ENCODE data around the gene LRRN4. TPM values are rescaled to one million over a fixed set of nuclear protein-coding genes. Genes with fewer than 3 reads are reported as not detected.

The LRRN4 gene
- total RNA-seq, result under 1 TPM in 2 of 3 donors, not detected in 1; 0.08 to 0.11 TPM

DNA sequence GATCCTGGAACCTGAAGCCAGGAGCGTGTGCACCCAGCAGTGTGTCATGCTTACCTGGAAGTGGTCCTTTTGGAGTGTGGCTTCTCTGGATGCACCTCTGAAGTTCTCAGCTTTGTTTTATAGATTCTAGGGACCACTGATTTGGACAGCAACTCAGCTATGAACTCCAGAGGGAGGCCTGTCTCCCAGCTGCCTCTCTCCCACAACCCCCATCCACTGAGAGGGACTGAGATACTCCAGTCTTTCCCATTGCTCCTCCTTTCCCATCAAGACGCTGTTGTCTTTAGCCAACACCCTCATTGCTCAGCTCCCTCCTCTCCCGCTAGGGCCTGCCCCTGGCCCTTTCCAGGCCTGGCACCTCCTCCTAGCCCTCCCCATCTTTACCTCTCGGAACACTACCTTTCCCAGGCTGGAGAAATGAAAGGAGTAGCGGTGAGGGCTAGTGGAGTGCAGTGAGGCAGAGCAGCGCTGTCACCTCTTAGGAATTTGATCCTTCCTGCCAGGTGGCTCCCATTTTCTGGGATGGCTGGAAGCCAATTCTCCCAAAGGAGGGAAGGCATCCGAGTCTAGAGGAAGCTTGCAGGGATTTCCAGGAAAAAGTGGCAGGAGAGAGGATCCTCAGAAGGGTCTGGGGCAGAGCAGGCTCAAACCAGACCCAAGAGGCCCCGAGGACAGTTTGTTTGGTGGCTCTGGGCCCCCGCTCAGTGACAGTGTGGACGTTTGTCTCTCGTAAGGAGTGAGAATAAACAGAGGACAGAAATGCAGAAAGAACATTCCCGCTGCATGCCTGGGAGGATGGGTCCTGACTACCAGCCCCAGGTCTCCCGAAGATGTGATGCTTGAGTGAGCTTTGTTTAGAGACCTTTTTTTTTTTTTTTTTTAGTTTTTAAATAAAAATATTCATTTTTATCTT lies at the start of gene LRRN4:
LRRN4 (minus strand) TSS at position 285 of the 913 bp plus-strand sequence. CDS start 1,261 bp downstream, outside the sequence.
- no peaks in the 10 kb centered on the region for H3K9me3 Mint-ChIP-seq
- H3K4me3 Mint-ChIP-seq, result no peak within 1 kb of the TSS
- H3K4me1 Mint-ChIP-seq (ENCODE audit: low read depth), result peaks cover 6% of the 10 kb centered on the region
- peaks cover 41% of the 10 kb centered on the region for H3K27me3 Mint-ChIP-seq (ENCODE audit: low read depth)
- no peak for DNase-seq
- H3K36me3 Mint-ChIP-seq (ENCODE audit: insufficient read depth), result peaks cover 2% of the 10 kb centered on the region
- no peak for ATAC-seq

DNA sequence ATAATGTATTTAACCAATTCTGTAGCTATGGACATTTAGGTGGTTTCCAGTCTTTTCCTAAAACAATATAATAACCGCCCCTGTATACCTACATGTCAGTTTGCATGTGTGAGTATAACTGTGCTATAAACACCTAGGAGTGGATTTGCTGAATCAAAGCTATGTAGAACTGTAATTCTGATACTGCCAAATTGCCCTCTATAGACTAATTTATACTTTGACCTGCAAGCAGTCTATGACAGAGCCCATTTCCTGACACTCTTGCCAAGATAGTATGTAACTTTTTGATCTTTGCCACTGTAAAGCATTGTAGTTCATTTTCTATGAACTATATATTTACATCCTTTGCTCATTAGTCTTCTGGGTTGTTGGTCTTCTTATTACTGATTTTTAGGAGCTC lies 49.4 kb upstream of the LRRN4 start:
- ATAC-seq (no peak), DNase-seq (no peak)
- H3K9me3 Mint-ChIP-seq, result no peaks in the 10 kb centered on the region
- H3K27me3 Mint-ChIP-seq (ENCODE audit: low read depth), result peaks cover 7% of the 10 kb centered on the region
- H3K4me1 Mint-ChIP-seq (ENCODE audit: low read depth), result no peaks in the 10 kb centered on the region
- H3K36me3 Mint-ChIP-seq (ENCODE audit: insufficient read depth), result no peaks in the 10 kb centered on the region
- no peak overlapping the region for H3K4me3 Mint-ChIP-seq

DNA sequence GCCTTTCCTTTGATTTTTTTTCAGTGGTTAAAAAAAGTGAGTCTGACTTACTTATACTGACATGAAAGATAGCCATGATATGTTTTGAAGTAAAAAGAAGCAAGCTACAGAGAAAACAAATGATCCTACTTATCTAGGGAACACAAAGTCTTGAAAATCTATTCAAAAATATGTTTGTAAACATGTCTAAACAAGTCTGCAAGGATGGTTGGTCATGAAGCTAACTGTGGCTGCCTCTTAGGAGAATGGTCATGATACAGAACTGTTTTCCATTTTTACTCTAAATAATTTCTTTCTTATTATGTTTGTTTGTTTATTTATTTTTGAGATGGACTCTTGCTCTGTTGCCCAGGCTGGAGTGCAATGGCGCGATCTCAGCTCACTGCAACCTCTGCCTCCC lies 47.5 kb upstream of the LRRN4 start:
- no peaks in the 10 kb centered on the region for H3K4me1 Mint-ChIP-seq (ENCODE audit: low read depth)
- H3K36me3 Mint-ChIP-seq (ENCODE audit: insufficient read depth), result no peaks in the 10 kb centered on the region
- ATAC-seq (no peak), DNase-seq (no peak)
- peaks cover 9% of the 10 kb centered on the region for H3K27me3 Mint-ChIP-seq (ENCODE audit: low read depth)
- no peak overlapping the region for H3K4me3 Mint-ChIP-seq
- no peaks in the 10 kb centered on the region for H3K9me3 Mint-ChIP-seq

DNA sequence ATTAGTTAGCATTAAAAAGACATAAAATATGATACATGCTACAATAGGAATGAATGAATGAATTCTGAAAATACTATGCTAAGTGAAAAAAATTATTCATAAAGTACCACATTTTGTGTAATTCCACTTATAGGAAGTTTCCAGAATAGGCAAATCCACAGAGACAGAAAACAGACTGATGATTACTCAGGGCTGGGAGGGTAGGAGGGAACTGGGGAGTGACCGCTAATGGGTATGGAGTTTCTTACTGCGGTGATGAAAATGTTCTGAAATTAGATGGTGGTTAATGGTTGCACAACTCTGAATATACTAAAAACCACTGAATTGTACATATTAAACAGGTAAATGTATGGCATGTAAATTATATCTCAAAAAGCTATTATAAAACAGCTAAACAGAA lies 46.4 kb upstream of the LRRN4 start:
- DNase-seq (no peak), ATAC-seq (no peak)
- H3K9me3 Mint-ChIP-seq, result no peaks in the 10 kb centered on the region
- no peak overlapping the region for H3K4me3 Mint-ChIP-seq
- H3K4me1 Mint-ChIP-seq (ENCODE audit: low read depth), result no peaks in the 10 kb centered on the region
- peaks cover 9% of the 10 kb centered on the region for H3K27me3 Mint-ChIP-seq (ENCODE audit: low read depth)
- H3K36me3 Mint-ChIP-seq (ENCODE audit: insufficient read depth), result no peaks in the 10 kb centered on the region

DNA sequence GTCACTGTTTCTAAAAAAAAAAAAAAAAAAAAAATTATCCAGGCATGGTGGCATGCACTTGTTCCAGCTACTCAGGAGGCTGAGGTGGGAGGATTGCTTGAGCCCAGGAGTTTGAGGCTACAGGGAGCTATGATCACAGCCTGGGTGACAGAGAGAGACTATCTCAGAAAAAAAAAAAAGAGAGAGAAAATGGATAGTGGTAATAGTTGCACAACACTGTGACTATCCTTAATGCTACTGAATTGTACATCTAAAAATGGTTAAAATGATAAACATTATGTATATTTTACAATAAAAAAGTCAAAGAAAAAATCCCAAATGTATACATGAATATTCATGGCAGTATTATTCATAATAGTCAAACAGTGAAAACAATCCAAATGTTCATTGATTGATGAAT lies 46.0 kb upstream of the LRRN4 start:
- Mint-ChIP-seq H3K27me3 (ENCODE audit: low read depth) (peaks cover 9% of the 10 kb centered on the region), H3K4me3 (no peak overlapping the region), H3K9me3 (no peaks in the 10 kb centered on the region), H3K36me3 (ENCODE audit: insufficient read depth) (no peaks in the 10 kb centered on the region), H3K4me1 (ENCODE audit: low read depth) (no peaks in the 10 kb centered on the region)
- DNase-seq (no peak), ATAC-seq (no peak)

DNA sequence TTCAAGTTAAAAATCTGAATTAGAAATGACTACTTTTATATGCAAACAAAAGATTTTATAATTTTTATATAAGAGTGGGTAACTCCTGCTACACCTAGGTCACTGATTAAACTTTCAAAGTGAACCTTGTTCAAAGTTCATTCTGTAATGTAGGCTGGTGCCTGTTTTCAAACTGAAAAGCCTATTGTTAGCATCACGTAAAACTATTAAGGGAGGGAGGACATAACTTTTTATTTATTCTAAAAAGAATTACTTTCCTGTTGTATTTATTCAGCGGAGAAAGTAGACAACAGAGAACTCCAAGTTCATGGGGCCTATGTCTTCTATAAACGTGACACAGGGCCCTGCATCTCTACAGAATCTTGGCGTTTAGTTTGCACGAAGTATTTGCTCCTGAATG lies 41.5 kb upstream of the LRRN4 start:
- H3K4me3 Mint-ChIP-seq, result no peak overlapping the region
- H3K27me3 Mint-ChIP-seq (ENCODE audit: low read depth), result peaks cover 15% of the 10 kb centered on the region
- DNase-seq, result no peak
- ATAC-seq, result no peak
- H3K4me1 Mint-ChIP-seq (ENCODE audit: low read depth), result no peaks in the 10 kb centered on the region
- H3K36me3 Mint-ChIP-seq (ENCODE audit: insufficient read depth), result no peaks in the 10 kb centered on the region
- no peaks in the 10 kb centered on the region for H3K9me3 Mint-ChIP-seq

DNA sequence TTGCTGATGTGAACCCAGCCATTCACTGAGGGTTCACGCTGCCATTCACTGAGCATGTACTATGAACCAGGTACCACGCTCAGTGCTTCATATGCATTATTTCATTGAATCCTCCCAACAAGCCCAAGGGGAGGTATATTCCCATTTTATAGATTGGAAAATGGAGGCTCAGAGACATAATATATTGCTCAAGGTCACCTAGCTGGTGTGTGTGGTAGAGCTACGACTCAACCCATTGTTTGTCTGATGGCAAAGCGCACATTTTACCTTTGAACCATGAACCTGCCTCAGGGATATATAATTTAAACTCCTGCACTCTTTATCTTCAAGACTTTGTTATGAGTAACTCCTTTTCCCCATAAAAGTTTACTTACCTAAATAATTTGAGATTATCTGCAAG lies 40.7 kb upstream of the LRRN4 start:
- Mint-ChIP-seq H3K4me3 (no peak overlapping the region), H3K9me3 (no peaks in the 10 kb centered on the region), H3K4me1 (ENCODE audit: low read depth) (no peaks in the 10 kb centered on the region), H3K27me3 (ENCODE audit: low read depth) (peaks cover 18% of the 10 kb centered on the region), H3K36me3 (ENCODE audit: insufficient read depth) (no peaks in the 10 kb centered on the region)
- ATAC-seq (no peak), DNase-seq (no peak)

DNA sequence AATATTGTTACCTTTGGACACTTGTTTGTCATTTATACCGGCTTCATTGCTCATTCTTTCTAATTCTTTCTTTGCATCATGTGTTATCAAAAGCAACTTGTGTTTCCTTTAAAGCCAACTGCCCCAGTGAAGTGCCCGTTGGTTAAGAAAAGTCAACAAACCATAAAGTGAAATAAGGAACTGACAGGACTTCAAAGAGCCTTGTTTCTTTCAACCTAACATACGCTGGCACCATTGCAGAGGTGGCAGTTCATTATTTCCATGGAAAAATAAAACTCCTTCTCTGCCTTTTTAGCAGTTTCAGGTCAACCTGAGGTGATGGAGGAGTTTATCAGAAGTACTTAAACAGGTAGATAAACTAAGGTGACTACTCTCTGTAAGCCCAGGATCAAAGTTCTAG lies 40.2 kb upstream of the LRRN4 start:
- Mint-ChIP-seq H3K27me3 (ENCODE audit: low read depth) (peaks cover 19% of the 10 kb centered on the region), H3K4me1 (ENCODE audit: low read depth) (no peaks in the 10 kb centered on the region), H3K4me3 (no peak overlapping the region), H3K9me3 (no peaks in the 10 kb centered on the region), H3K36me3 (ENCODE audit: insufficient read depth) (no peaks in the 10 kb centered on the region)
- DNase-seq, result no peak
- ATAC-seq, result no peak

DNA sequence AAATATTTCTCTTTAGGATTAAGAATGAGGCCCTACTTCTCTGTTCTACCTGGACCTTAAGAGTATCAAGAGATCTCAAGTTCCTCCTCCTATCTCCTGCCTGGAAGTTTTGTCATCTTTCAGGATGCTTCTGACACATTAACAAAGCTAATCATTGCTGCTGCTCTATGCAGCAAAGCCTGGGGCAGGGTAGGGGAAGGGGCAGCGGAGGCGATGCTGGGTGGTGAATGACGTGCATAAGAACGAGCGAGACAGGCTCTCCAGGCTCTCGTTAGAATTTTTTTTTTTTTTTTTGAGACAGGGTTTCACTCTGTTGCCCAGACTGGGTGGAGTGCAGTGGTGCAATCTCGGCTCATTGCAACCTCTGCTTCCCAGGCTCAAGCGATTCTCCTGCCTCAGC lies 37.8 kb upstream of the LRRN4 start:
- H3K4me1 Mint-ChIP-seq (ENCODE audit: low read depth), result no peaks in the 10 kb centered on the region
- H3K4me3 Mint-ChIP-seq, result no peak overlapping the region
- no peaks in the 10 kb centered on the region for H3K36me3 Mint-ChIP-seq (ENCODE audit: insufficient read depth)
- peaks cover 17% of the 10 kb centered on the region for H3K27me3 Mint-ChIP-seq (ENCODE audit: low read depth)
- no peaks in the 10 kb centered on the region for H3K9me3 Mint-ChIP-seq
- DNase-seq (no peak), ATAC-seq (no peak)

DNA sequence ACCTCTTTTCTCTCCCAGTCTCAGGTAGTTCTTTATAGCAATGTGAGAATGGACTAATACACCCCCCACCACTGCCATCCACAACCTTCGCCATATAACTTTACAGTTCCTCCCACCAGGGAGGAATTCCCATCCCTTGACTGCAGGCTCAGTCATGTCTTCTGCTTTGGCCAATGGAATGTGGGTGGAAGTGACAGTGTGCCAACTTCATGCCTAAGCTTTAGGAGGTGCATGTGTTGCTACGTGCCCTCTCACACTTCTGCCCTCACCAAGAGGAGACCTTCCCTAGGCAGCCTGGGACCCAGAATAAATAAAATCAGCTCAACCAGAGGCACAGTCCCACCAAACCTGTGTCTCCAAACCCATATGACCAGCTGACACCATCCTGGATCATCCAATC lies 33.0 kb upstream of the LRRN4 start:
- no peak for ATAC-seq
- H3K27me3 Mint-ChIP-seq (ENCODE audit: low read depth), result peaks cover 9% of the 10 kb centered on the region

DNA sequence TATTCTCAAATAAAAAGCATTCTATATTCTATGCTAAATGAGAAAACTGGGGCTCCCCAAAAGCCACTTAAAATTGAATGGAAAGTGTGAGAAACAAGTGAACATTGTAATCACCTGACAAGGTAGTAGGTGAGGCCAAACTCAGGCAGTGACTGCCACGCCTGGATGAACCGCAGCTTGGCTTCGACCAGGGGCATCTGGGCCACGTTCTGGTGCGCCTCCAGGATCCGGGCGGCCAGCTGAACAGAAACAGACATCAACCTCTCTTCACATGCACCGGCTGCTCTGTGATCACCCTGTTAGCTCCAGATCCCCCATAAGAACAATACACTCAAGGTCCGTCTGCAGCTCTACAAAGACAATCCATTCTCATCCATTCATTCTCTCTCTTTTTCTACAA lies 30.1 kb upstream of the LRRN4 start:
- ATAC-seq (no peak), DNase-seq (no peak)
- Mint-ChIP-seq H3K4me3 (no peak overlapping the region), H3K36me3 (ENCODE audit: insufficient read depth) (no peaks in the 10 kb centered on the region), H3K27me3 (ENCODE audit: low read depth) (peaks cover 9% of the 10 kb centered on the region), H3K9me3 (no peaks in the 10 kb centered on the region), H3K4me1 (ENCODE audit: low read depth) (no peaks in the 10 kb centered on the region)

More for the DNA sequence above, 33.0 kb upstream of the LRRN4 start:
- Mint-ChIP-seq H3K9me3 (no peaks in the 10 kb centered on the region), H3K4me1 (ENCODE audit: low read depth) (no peaks in the 10 kb centered on the region), H3K4me3 (no peak overlapping the region), H3K36me3 (ENCODE audit: insufficient read depth) (no peaks in the 10 kb centered on the region)
- DNase-seq, result no peak

DNA sequence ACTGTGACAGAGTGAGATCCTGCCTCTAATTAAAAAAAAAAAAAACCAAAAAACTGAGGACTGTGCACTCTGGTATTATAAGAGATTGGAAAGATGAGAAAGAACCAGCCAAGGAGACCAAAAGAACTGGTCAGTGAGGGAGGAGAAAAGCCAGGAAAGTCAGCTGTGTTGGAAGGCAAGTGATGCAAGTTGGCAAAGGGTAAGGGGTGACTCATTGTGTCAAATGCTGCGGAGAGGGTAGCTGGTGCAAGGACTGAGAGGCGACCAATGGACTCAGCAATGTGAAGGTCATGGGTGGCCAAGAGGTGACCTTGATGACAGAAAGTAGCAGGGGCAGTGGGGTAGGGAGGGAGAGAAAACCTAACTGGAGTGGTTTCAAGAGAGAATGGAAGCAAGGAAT lies 27.4 kb upstream of the LRRN4 start:
- Mint-ChIP-seq H3K36me3 (ENCODE audit: insufficient read depth) (no peaks in the 10 kb centered on the region), H3K9me3 (no peaks in the 10 kb centered on the region), H3K4me1 (ENCODE audit: low read depth) (no peaks in the 10 kb centered on the region), H3K27me3 (ENCODE audit: low read depth) (peaks cover 18% of the 10 kb centered on the region), H3K4me3 (no peak overlapping the region)
- no peak for ATAC-seq
- no peak for DNase-seq

DNA sequence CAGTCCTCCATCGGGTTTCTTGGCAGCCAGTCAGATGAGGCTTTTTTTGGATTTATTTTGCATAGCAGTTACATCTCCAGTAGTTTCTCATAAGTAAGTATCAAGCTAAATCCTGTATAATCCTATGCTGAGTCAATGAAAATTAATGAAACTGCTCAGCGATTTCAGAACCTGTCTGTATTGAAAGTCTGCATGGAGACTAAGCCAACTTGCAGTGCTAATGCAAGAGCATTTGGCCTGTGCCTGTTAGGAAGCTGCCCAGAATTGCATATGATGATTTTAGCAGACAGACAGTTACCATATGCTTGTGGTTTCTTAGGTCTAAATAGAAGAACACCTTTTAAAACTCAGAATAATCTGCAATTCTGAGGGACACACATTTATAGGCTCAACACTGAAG lies 25.2 kb upstream of the LRRN4 start:
- peaks cover 15% of the 10 kb centered on the region for H3K27me3 Mint-ChIP-seq (ENCODE audit: low read depth)
- H3K36me3 Mint-ChIP-seq (ENCODE audit: insufficient read depth), result no peaks in the 10 kb centered on the region
- DNase-seq (no peak), ATAC-seq (no peak)
- no peaks in the 10 kb centered on the region for H3K4me1 Mint-ChIP-seq (ENCODE audit: low read depth)
- no peak overlapping the region for H3K4me3 Mint-ChIP-seq
- H3K9me3 Mint-ChIP-seq, result no peaks in the 10 kb centered on the region

DNA sequence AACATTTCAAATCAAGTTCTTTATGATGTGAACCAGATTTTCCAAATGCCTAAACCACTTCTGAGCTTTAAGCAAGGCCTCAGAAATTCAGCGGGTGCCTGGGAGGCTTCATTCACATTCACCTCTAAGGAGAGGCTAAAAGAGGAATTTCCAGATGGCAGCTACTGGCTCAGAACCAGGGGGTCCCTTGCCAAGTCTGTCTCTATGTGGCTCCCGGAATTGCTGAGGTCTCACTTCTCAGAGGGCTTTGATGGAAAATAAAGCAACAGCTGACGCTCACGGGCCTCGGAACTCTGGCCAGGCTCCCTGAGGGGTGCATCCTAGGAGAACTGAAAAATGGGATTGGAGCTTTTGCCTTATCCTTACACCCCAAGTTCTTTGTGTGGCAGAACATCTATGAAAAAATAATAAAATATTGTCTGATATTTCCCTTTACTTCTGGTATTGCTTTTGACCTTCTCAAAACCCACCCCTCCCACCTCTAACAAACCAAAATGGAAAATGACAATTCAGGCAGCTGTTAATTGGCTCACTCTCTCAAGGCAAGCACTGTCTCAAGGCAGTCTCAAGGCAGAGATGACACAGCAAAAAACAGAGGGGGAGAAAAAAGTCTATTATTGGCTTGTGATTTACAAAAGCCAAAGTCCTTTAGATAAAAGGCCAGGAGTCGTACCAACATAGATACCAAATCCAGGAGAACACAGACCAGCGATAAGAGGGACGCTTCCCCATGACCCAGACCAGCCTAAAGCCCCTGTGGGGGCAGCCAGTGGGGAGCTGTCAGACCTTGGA lies 21.8 kb upstream of the LRRN4 start:
- DNase-seq (no peak), ATAC-seq (no peak)
- Mint-ChIP-seq H3K4me1 (ENCODE audit: low read depth) (no peaks in the 10 kb centered on the region), H3K27me3 (ENCODE audit: low read depth) (peaks cover 13% of the 10 kb centered on the region), H3K9me3 (no peaks in the 10 kb centered on the region), H3K36me3 (ENCODE audit: insufficient read depth) (no peaks in the 10 kb centered on the region), H3K4me3 (no peak overlapping the region)

DNA sequence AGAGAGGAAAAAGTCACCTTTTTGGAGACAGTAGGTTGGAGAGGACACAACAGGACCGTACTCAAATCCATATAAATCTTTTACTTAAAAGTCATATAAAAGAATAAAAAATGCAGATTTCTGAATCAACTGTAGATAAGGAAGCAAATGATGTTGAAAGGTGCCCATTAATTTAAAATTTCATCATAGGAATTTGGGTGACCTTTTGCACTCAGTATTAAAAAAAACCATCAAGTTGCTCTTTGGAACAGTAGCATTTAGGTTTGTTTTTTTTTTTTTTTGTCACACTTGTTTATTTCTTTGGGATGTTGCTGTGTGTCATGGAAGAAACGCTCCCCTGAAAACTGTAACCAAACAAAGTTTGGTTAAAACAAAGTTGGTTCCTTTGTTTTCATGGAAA lies 20.9 kb upstream of the LRRN4 start:
- no peaks in the 10 kb centered on the region for H3K36me3 Mint-ChIP-seq (ENCODE audit: insufficient read depth)
- H3K27me3 Mint-ChIP-seq (ENCODE audit: low read depth), result peaks cover 11% of the 10 kb centered on the region

More for the DNA sequence above, 20.9 kb upstream of the LRRN4 start:
- ATAC-seq (no peak), DNase-seq (no peak)
- Mint-ChIP-seq H3K9me3 (no peaks in the 10 kb centered on the region), H3K4me3 (no peak overlapping the region), H3K4me1 (ENCODE audit: low read depth) (no peaks in the 10 kb centered on the region)

Data from activated T-cell treated with anti-CD3 and anti-CD28 coated beads, Interleukin-2, amount 50 U/mL, for 4 hours (primary cell).